Left lung (tissue), 10 donors: ENCODE results near the gene VSIG10L. TPM values are rescaled to one million over a fixed set of nuclear protein-coding genes. Genes with fewer than 3 reads are reported as not detected.

Experiments
- ATAC-seq: fragments of 200-7000 bp; cut with Tn5 transposase; one replicate; pipeline ENCODE4 v1.9.1; 2020; ENCODE audit warnings: moderate library complexity
- DNase-seq, 4 donors: peaks; one replicate each; pipeline ENCODE4 v3.0.0-alpha.2; 2013 to 2020
- H3K27ac ChIP-seq, 2 donors: fragments of 200-600 bp; sonication (generic) in 1 of 2; one replicate each; pipeline versions ENCODE4 v1.5.0 to v1.8.0; 2020 to 2021
- H3K27me3 ChIP-seq, 2 donors: fragments of 200-600 bp; sonication (generic) in 1 of 2; one replicate each; pipeline versions ENCODE4 v1.5.0 to v1.8.0; 2020 to 2021
- H3K36me3 ChIP-seq, 2 donors: fragments of 200-600 bp; sonication (generic) in 1 of 2; one replicate each; pipeline versions ENCODE4 v1.5.0 to v1.8.0; 2020 to 2021
- H3K4me1 ChIP-seq, 2 donors: fragments of 200-600 bp; one replicate each; pipeline ENCODE4 v1.8.0; 2021
- H3K4me3 ChIP-seq, 2 donors: fragments of 200-600 bp; sonication (generic) in 1 of 2; one replicate each; pipeline versions ENCODE4 v1.5.0 to v1.8.0; 2020 to 2021; ENCODE audit warnings: mild to moderate bottlenecking in 1 of 2
- H3K9me3 ChIP-seq, 2 donors: fragments of 200-600 bp; sonication (generic) in 1 of 2; one replicate each; pipeline versions ENCODE4 v1.5.0 to v1.8.0; 2020 to 2021
- intact Hi-C, 2 donors: fragments of 100-400 bp; cut with DNase I; formaldehyde crosslinking; loops; one replicate each; pipeline versions ENCODE4 v1.11.2 to v1.14.2; 2022
- polyA plus RNA-seq, 6 donors: library from polyadenylated mRNA; unstranded; fragments of 120-200 nt; gene quantifications; one replicate each; pipeline ENCODE4 v1.2.1, GENCODE V29; 2013; ENCODE audit not compliant: insufficient read length in 6 of 6
- total RNA-seq, 2 donors: library from RNA; stranded (reverse); fragmentation: NEBNext Ultra II Directional; extraction: Animal tissue kit (Norgen Biotek cat#: 25700); gene quantifications; one replicate each; pipeline ENCODE4 v1.2.1, GENCODE V29; 2021
- TF ChIP-seq, protein P1 (sequence below), 2 donors: fragments of 200-600 bp; sonication (generic) in 1 of 2; IDR thresholded peaks; one replicate each; pipeline versions ENCODE4 v1.5.0 to v1.8.0; 2021; ENCODE audit warnings: antibody characterized with exemption in 2 of 2
- donor health status: DM: no; HTN: yes; CAD: no.
- donor health status: DM: no; HTN: no; CAD: no.

Gene VSIG10L
- total and polyA plus RNA-seq, 8 donors = 3.5 to 5.2 (median 3.7) TPM

- no peak overlapping the region for H3K4me3 ChIP-seq
- intact Hi-C loops = no loop called here
- TF ChIP-seq, protein P1, sequence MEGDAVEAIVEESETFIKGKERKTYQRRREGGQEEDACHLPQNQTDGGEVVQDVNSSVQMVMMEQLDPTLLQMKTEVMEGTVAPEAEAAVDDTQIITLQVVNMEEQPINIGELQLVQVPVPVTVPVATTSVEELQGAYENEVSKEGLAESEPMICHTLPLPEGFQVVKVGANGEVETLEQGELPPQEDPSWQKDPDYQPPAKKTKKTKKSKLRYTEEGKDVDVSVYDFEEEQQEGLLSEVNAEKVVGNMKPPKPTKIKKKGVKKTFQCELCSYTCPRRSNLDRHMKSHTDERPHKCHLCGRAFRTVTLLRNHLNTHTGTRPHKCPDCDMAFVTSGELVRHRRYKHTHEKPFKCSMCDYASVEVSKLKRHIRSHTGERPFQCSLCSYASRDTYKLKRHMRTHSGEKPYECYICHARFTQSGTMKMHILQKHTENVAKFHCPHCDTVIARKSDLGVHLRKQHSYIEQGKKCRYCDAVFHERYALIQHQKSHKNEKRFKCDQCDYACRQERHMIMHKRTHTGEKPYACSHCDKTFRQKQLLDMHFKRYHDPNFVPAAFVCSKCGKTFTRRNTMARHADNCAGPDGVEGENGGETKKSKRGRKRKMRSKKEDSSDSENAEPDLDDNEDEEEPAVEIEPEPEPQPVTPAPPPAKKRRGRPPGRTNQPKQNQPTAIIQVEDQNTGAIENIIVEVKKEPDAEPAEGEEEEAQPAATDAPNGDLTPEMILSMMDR (IDR thresholded peaks at IDR 0.05) = no peak
- DNase-seq (no peak), ATAC-seq (no peak)
- H3K9me3 ChIP-seq = no peaks in the 10 kb centered on the region
- H3K4me1 ChIP-seq = peaks cover 4 to 12% of the 10 kb centered on the region in 2 donors
- H3K27ac ChIP-seq = no peak overlapping the region
- H3K36me3 ChIP-seq = no peaks in the 10 kb centered on the region
- H3K27me3 ChIP-seq = peaks cover 20 to 39% of the 10 kb centered on the region in 2 donors
These were observed 10.2 kb downstream of the VSIG10L start for GRCh38 chr19:51331716-51332115.

DNA sequence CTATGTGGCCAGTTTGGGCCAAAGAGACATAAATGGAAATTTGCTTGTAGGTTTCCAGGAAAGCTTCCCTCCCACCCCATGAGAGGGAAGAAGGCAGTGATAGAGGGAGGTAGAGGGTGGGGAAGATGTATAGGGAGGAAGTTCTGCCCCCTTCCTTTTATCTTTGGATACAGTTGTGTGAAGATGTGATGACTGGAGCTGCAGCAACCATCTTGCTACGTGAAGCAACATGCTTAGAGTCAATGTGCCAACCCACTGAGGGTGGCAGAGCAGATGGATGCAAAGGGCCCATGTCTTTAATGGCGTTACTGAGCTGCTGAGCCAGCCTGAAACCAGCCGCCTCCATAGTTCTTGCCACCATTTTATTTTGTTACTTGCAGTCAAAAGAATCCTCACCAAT, 10.7 kb downstream of the VSIG10L start:
- Histone ChIP-seq H3K4me3 (no peak overlapping the region), H3K36me3 (no peaks in the 10 kb centered on the region), H3K27me3 (peaks cover 22 to 44% of the 10 kb centered on the region in 2 donors), H3K4me1 (peaks cover 4 to 12% of the 10 kb centered on the region in 2 donors), H3K9me3 (no peaks in the 10 kb centered on the region), H3K27ac (no peak overlapping the region)
- TF ChIP-seq, protein P1 (IDR thresholded peaks at IDR 0.05) = no peak
- intact Hi-C loops = no loop called here
- no peak for DNase-seq
- no peak for ATAC-seq

DNA sequence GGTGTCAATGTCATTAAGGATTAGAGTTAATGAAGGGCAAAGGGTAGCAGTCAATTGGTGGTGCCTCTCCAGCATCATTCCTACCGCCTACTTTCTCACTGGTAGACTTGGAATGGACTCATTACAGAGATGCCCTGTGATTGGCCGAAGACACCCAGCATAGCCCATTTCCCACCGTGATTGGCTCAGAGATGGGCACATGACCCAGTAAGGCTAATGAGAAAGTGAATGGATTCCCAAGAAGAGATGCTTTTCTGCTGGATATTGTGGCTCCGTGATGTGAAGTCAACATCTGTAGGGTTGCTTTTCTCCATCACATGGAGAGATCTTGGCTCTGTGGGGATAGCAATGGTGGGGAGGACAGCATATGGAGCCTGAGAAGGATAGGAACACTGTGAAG, 11.6 kb downstream of the VSIG10L start:
- no peak for ATAC-seq
- Histone ChIP-seq H3K9me3 (no peaks in the 10 kb centered on the region), H3K27ac (no peak overlapping the region), H3K27me3 (peaks cover 22 to 53% of the 10 kb centered on the region in 2 donors), H3K36me3 (no peaks in the 10 kb centered on the region), H3K4me1 (peaks cover 4 to 12% of the 10 kb centered on the region in 2 donors), H3K4me3 (no peak overlapping the region)
- TF ChIP-seq, protein P1 (IDR thresholded peaks at IDR 0.05) = no peak
- no peak for DNase-seq
- intact Hi-C loops = no loop called here

GRCh38 chr19:51329411-51329810, 12.5 kb downstream of the VSIG10L start:
- H3K36me3 ChIP-seq = no peaks in the 10 kb centered on the region
- intact Hi-C loops = no loop called here
- H3K27ac ChIP-seq = no peak overlapping the region
- no peak overlapping the region for H3K4me3 ChIP-seq
- H3K4me1 ChIP-seq = peaks cover 4 to 12% of the 10 kb centered on the region in 2 donors
- DNase-seq = no peak
- no peak for ATAC-seq
- TF ChIP-seq, protein P1 (IDR thresholded peaks at IDR 0.05) = no peak
- H3K9me3 ChIP-seq = no peaks in the 10 kb centered on the region
- peaks cover 22 to 61% of the 10 kb centered on the region in 2 donors for H3K27me3 ChIP-seq

DNA sequence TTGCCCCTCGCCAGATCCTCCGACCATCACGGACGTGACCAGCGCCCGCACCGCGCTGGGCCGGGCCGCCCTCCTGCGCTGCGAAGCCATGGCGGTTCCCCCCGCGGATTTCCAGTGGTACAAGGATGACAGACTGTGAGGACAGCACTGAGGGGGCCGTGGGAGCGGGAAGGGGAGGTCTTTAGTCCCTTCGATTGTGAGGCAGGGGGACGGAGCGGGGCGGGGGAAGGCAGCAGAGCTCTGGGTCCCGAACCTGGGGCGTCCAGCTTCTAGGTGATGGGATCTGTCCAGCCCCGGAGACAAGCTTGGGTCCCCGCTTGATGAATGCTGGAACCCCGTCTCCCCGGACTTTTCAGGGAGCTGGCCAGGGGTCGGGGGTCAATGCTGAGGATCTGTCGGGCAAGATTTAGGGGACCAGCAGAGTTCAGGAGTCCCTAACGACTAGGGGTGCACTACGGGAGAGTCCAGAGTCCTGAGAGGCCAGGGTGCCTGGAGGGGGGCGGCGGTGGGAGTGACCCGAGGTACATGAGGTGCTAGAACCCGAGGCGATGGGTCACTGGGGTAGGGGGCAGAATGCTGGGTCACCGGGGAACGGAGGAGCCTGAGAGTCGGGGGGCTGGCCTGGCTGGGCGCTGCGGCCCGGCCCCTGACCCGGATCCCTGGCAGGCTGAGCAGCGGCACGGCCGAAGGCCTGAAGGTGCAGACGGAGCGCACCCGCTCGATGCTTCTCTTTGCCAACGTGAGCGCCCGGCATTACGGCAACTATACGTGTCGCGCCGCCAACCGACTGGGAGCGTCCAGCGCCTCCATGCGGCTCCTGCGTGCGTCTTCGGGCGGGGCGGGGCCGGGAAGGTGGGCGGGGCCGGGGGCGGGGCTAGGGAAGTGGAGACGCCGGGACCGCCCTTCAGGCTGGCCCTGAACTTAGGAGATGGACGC, 14.6 kb downstream of the VSIG10L start:
- peaks cover 4 to 12% of the 10 kb centered on the region in 2 donors for H3K4me1 ChIP-seq
- no peaks in the 10 kb centered on the region for H3K9me3 ChIP-seq
- no peaks in the 10 kb centered on the region for H3K36me3 ChIP-seq
- TF ChIP-seq, protein P1 (IDR thresholded peaks at IDR 0.05) = no peak
- H3K4me3 ChIP-seq = peak overlapping the region in 1 of 2 donors; percentile 14
- H3K27ac ChIP-seq = no peak overlapping the region
- intact Hi-C loops = no loop called here
- H3K27me3 ChIP-seq = peaks cover 22 to 79% of the 10 kb centered on the region in 2 donors
- peak in 3 of 4 donors; percentile 32 to 84 (median 58) for DNase-seq
- peak; percentile 87 for ATAC-seq
